Measurements from ENCODE around the gene ZNF3. TPM values are rescaled to one million over a fixed set of nuclear protein-coding genes. Genes with fewer than 3 reads are reported as not detected.

Gene ZNF3
- total and polyA plus RNA-seq, 9 of the 15 experiments (the other 6 are each of a cell fraction or from before 2014, with no cell fraction given): 30.0 to 64.9 (median 51.5) TPM

DNA sequence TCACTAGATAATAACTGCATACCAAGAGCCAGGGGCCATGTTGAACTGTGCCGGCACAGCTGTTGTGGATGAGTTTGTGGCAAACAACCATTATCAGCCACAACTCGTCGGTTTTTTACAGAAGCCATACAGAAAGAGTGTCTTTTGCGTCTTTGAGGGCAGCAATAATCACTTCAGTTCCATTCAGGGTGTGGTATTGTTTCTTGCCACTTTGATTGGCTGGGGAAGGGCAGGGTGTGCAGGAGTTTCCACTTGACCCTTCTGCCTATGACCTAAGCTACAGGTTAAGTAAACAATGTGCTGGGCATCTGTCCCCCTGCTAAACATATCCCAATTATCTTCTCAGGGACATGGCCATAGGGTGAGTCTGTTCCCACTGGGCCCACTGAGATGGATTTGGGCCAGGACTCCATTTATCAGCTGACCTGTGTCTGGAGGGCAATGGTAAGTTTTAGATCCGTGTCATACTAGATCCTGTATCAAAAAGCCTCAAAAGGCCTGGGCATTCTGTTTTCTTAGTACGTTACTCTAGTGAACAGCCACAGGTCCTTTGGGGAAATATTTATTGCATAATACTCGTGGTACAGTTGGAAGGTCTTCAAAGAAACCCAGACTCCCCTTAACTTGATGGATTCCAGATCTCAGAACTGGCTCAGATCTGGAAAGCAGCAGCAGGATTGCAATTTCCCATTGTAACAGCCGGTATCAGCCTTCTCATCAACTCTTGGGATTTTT lies 15.9 kb downstream of the ZNF3 start (continued):
- TF ChIP-seq ZNF655 (CRISPR knock-in tag; IDR thresholded peaks at IDR 0.05) (no peak), NFYB (IDR thresholded peaks at IDR 0.05; ENCODE audit: extremely low read depth, insufficient read length) (peak; percentile 23), ZNF551 (CRISPR knock-in tag; IDR thresholded peaks at IDR 0.05) (no peak), TCF3 (CRISPR knock-in tag; IDR thresholded peaks at IDR 0.05) (peak; percentile 43; the same call in 1 of the 2 replicates), NCOR1 (IDR thresholded peaks at IDR 0.05) (0 out of 2 replicates have a peak, but pooled peaks have one; percentile 7), CEBPG (CRISPR knock-in tag; IDR thresholded peaks at IDR 0.05) (no peak), CEBPG (tag; conservative IDR thresholded peaks at IDR 0.05 in 1 of 2, IDR thresholded peaks at IDR 0.05 in 1 of 2) (peak; percentile 59 to 72), NR2C2 (CRISPR knock-in tag; IDR thresholded peaks at IDR 0.05) (no peak), NR2C2 (tag; IDR thresholded peaks at IDR 0.05) (0 out of 2 replicates have a peak, but pooled peaks have one; percentile 27), SREBF2 (CRISPR knock-in tag; IDR thresholded peaks at IDR 0.05) (0 out of 2 replicates have a peak, but pooled peaks have one; percentile 38), SIRT6 (IDR thresholded peaks at IDR 0.05; ENCODE audit: low read depth, low read length) (no peak), YY1 (IDR thresholded peaks at IDR 0.05; ENCODE audit: borderline replicate concordance in 1 of 3, control insufficient read depth in 1 of 3, extremely low read depth in 1 of 3, insufficient read depth in 3 of 3, insufficient read length in 1 of 3, insufficient replicate concordance in 2 of 3, low read depth in 1 of 3, low read length in 2 of 3) (peak in 1 of 3 experiments; percentile 58), SREBF1 (IDR thresholded peaks at IDR 0.05; ENCODE audit: borderline replicate concordance, low read depth, low read length) (no peak), CBFA2T3 (IDR thresholded peaks at IDR 0.05) (peak; percentile 60; the same call in 1 of the 2 replicates), CEBPB (tag; IDR thresholded peaks at IDR 0.05) (peak; percentile 75), CBFA2T2 (conservative IDR thresholded peaks at IDR 0.05) (no peak), FOXA3 (CRISPR knock-in tag; conservative IDR thresholded peaks at IDR 0.05 in 1 of 2, IDR thresholded peaks at IDR 0.05 in 1 of 2) (peak in 1 of 2 experiments; percentile 91; a peak in 1 of 4 replicates), PURB (CRISPR knock-in tag; IDR thresholded peaks at IDR 0.05; ENCODE audit: low read depth) (no peak), GTF2A2 (tag; IDR thresholded peaks at IDR 0.05) (no peak), ZNF79 (CRISPR knock-in tag; IDR thresholded peaks at IDR 0.05; ENCODE audit: low read depth) (no peak), HDAC2 (IDR thresholded peaks at IDR 0.05) (no peak), HES1 (IDR thresholded peaks at IDR 0.05; ENCODE audit: low read depth) (no peak), THRAP3 (IDR thresholded peaks at IDR 0.05; ENCODE audit: borderline replicate concordance) (no peak), ZKSCAN1 (IDR thresholded peaks at IDR 0.05; ENCODE audit: low read depth, low read length) (no peak), TBP (optimal IDR thresholded peaks at IDR 0.05; ENCODE audit: low read depth, low read length) (no peak)
- TF ChIP-seq, protein P1, sequence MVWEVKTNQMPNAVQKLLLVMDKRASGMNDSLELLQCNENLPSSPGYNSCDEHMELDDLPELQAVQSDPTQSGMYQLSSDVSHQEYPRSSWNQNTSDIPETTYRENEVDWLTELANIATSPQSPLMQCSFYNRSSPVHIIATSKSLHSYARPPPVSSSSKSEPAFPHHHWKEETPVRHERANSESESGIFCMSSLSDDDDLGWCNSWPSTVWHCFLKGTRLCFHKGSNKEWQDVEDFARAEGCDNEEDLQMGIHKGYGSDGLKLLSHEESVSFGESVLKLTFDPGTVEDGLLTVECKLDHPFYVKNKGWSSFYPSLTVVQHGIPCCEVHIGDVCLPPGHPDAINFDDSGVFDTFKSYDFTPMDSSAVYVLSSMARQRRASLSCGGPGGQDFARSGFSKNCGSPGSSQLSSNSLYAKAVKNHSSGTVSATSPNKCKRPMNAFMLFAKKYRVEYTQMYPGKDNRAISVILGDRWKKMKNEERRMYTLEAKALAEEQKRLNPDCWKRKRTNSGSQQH (CRISPR knock-in tag; IDR thresholded peaks at IDR 0.05): no peak
